ENCODE results near the gene C6orf58. TPM values are rescaled to one million over a fixed set of nuclear protein-coding genes. Genes with fewer than 3 reads are reported as not detected.

The C6orf58 gene
- total and polyA plus RNA-seq, 12 donors = 0.22 TPM; not detected in 11

DNA sequence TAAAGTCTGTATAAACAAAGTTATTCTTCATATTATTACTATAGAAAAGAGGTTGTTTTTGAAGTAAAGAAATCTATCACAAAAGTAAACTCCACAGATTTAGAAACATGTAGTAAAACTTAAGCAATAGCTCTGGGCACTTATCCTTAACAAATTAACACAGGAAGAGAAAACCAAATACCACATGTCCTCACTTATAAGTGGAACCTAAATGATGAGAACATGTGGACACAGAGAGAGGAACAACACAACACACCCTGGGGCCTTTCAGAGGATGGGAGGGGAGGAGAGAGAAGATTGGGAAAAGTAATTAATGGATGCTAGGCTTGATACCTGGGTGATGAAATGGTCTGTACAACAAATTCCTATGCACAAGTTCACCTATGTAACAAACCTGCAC lies 57.2 kb downstream of the C6orf58 start:
- intact Hi-C loops (cut with DNase I) = no loop called here
- Histone ChIP-seq H3K27me3 (no peaks in the 10 kb centered on the region), H3K9me3 (replicated peaks in 1 of 3) (no peaks in the 10 kb centered on the region), H3K36me3 (replicated peaks in 1 of 2) (no peaks in the 10 kb centered on the region), H3K4me3 (no peak overlapping the region), H3K4me1 (replicated peaks in 1 of 2) (no peaks in the 10 kb centered on the region), H3K27ac (no peak overlapping the region)
- DNase-seq = no peak
- TF ChIP-seq, protein P1, sequence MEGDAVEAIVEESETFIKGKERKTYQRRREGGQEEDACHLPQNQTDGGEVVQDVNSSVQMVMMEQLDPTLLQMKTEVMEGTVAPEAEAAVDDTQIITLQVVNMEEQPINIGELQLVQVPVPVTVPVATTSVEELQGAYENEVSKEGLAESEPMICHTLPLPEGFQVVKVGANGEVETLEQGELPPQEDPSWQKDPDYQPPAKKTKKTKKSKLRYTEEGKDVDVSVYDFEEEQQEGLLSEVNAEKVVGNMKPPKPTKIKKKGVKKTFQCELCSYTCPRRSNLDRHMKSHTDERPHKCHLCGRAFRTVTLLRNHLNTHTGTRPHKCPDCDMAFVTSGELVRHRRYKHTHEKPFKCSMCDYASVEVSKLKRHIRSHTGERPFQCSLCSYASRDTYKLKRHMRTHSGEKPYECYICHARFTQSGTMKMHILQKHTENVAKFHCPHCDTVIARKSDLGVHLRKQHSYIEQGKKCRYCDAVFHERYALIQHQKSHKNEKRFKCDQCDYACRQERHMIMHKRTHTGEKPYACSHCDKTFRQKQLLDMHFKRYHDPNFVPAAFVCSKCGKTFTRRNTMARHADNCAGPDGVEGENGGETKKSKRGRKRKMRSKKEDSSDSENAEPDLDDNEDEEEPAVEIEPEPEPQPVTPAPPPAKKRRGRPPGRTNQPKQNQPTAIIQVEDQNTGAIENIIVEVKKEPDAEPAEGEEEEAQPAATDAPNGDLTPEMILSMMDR (IDR thresholded peaks at IDR 0.05) = no peak
- no peak for TF ChIP-seq POLR2A (IDR thresholded peaks at IDR 0.05)

DNA sequence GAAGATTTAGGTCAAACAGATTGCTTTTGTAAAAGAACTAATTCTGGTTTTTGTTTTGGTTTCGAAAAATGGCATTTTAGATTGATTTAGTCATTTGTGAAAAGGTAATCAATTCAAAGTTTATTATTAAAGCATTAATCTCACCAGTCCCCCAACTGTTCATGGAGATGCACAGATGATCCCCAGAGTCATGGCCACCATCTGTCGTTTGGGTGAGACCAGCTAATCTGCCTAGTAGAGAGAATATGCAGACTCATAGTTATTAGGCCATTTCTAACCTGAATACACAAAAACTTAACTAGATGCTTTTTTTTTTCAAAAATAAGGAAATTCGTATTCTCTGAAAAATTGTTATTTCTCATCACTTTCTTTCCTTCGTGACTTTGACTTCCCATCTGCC lies 58.1 kb downstream of the C6orf58 start:
- DNase-seq = no peak
- H3K9me3 ChIP-seq (replicated peaks in 1 of 3) = no peaks in the 10 kb centered on the region

DNA sequence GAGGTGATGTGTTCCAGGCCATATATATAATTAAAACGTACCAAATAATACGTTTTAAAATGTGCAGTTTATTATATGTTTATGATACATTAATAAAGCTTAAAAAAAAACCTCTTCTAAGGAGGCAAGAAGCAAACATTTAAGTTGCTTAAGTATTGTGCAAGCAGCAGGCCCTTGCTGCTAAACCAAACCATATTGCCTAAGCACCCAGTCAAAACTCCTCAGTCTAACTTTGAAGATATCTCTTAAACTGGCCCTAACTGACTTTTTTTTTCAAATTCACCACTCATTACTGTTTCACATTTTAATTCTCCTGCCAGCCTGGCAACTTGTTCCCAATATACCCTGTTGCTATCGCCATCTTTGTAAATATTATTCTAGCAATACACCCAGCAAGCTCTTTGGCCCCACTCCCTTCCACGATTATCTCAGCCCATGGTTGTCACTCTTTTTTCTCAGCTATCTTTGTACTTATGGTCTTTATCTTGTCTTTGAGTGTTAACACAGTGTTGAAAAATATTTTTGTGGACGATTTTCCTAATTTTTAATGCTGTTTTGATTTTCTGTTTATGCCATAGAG lies 60.9 kb downstream of the C6orf58 start:
- intact Hi-C loops (cut with DNase I) = no loop called here
- DNase-seq = no peak
- Histone ChIP-seq H3K4me1 (replicated peaks in 1 of 2) (no peaks in the 10 kb centered on the region), H3K27ac (no peak overlapping the region), H3K9me3 (replicated peaks in 1 of 3) (no peaks in the 10 kb centered on the region), H3K27me3 (no peaks in the 10 kb centered on the region), H3K36me3 (replicated peaks in 1 of 2) (no peaks in the 10 kb centered on the region), H3K4me3 (no peak overlapping the region)
- TF ChIP-seq, protein P1 (IDR thresholded peaks at IDR 0.05) = no peak
- no peak for TF ChIP-seq POLR2A (IDR thresholded peaks at IDR 0.05)
- 54 to 60% (median 55%) methylated on average over 5 of the region's 5 CpGs for WGBS, 4 donors

More for the DNA sequence above, 58.1 kb downstream of the C6orf58 start:
- Histone ChIP-seq H3K27ac (no peak overlapping the region), H3K36me3 (replicated peaks in 1 of 2) (no peaks in the 10 kb centered on the region), H3K4me1 (replicated peaks in 1 of 2) (no peaks in the 10 kb centered on the region), H3K4me3 (no peak overlapping the region), H3K27me3 (no peaks in the 10 kb centered on the region)
- WGBS, 4 donors = 61 to 78% (median 74%) methylated on average over 4 of the region's 4 CpGs
- TF ChIP-seq POLR2A (IDR thresholded peaks at IDR 0.05) = no peak
- TF ChIP-seq, protein P1 (IDR thresholded peaks at IDR 0.05) = no peak
- intact Hi-C loops (cut with DNase I) = no loop called here

Other genes starting within 250 kb of the C6orf58 start
- 10 to 100 TPM; 29.6 to 98.7 (median 40.5) TPM for gene ECHDC1, start 233.6 kb upstream of the C6orf58 start, total RNA-seq
- 10 to 100 TPM; 25.0 to 77.4 (median 26.4) TPM for gene ECHDC1, start 233.6 kb upstream of the C6orf58 start, polyA plus RNA-seq
- 1 to 10 TPM in 8 of 9 donors, under 1 TPM in 1; 0.18 to 5.4 (median 1.9) TPM for gene KIAA0408, start 117.8 kb upstream of the C6orf58 start, total RNA-seq
- gene KIAA0408, start 117.8 kb upstream of the C6orf58 start, polyA plus RNA-seq = 1 to 10 TPM; 2.9 to 8.6 (median 3.1) TPM